ENCODE data around the gene CARD19. TPM values are rescaled to one million over a fixed set of nuclear protein-coding genes. Genes with fewer than 3 reads are reported as not detected.

Gene CARD19
- total and polyA plus RNA-seq, 9 of the 15 experiments (the other 6 are each of a cell fraction or from before 2014, with no cell fraction given): 0.90 to 34.9 (median 14.6) TPM

GRCh38 chr9:93080406-93080805 is 15.6 kb upstream of the CARD19 start (continued):
- TF ChIP-seq SIX5 (IDR thresholded peaks at IDR 0.05; ENCODE audit: borderline replicate concordance in 1 of 2, insufficient read depth in 1 of 2, low read depth in 1 of 2, low read length in 2 of 2): no peak

- H3K4me2 ChIP-seq (ENCODE audit: insufficient read depth, low read length): no peak overlapping the region
- FAIRE-seq (no peak), DNase-seq (ENCODE audit: extremely low read depth in 1 of 4, low spot score in 3 of 4) (no peak), ATAC-seq (no peak)
- POLR2A ChIA-PET: interaction anchor here (0.8 to 4.4 kb wide), 2 partner anchors 14 to 17 kb away, joined by 3 to 17 read pairs; partner anchors contain the start of gene CARD19
- no peaks in the 10 kb centered on the region for H4K20me1 ChIP-seq (replicated peaks; ENCODE audit: control insufficient read depth, insufficient read depth, low read length)
- CTCF ChIA-PET (ENCODE audit: low intra/inter-chr PET ratio): no interaction called here
- no peaks in the 10 kb centered on the region for H3K27me3 ChIP-seq (ENCODE audit: control insufficient read depth in 2 of 2, insufficient read depth in 2 of 2, low read length in 2 of 2)
- no peak for TF ChIP-seq ZNF224 (CRISPR knock-in tag; IDR thresholded peaks at IDR 0.05)
- TF ChIP-seq PHF21A (IDR thresholded peaks at IDR 0.05; ENCODE audit: borderline replicate concordance, low read depth): no peak
- H3K4me3 ChIP-seq: no peak overlapping the region
- no peaks in the 10 kb centered on the region for H3K9me3 ChIP-seq (replicated peaks; ENCODE audit: control insufficient read depth, insufficient read depth, low read depth, low read length)
- no TSS peak for BruUV-seq (replicated peaks)
- H3K27ac ChIP-seq (ENCODE audit: extremely low read depth, low read depth, low read length): no peak overlapping the region
- no peak overlapping the region for H2AFZ ChIP-seq (ENCODE audit: low read depth, low read length)
- peaks cover 7% of the 10 kb centered on the region; the same call in 2 of the 3 replicates for H3K36me3 ChIP-seq (ENCODE audit: control insufficient read depth, insufficient read depth, low read length)
- intact Hi-C loops (cut with micrococcal nuclease): no loop called here
- no peak overlapping the region for H3K9ac ChIP-seq (ENCODE audit: insufficient read depth in 1 of 2, low read depth in 2 of 2, low read length in 2 of 2)
- no peaks in the 10 kb centered on the region for H3K79me2 ChIP-seq (ENCODE audit: control insufficient read depth, insufficient read depth, low read length)
- peaks cover 2% of the 10 kb centered on the region for H3K9me1 ChIP-seq (ENCODE audit: control insufficient read depth, insufficient read depth, low read length)
- 69% methylated on average over 10 of the region's 10 CpGs for WGBS (ENCODE audit: insufficient coverage, low coverage, missing lambda C conversion rate)
- in situ Hi-C loops (cut with MboI): no loop called here
- H3K4me1 ChIP-seq (replicated peaks in 1 of 2; ENCODE audit: control insufficient read depth in 2 of 2, insufficient read depth in 2 of 2, low read length in 2 of 2): peaks cover 12 to 21% of the 10 kb centered on the region in 2 experiments; a peak in 4 of 5 replicates
Measured at GRCh38 chr9:93081081-93081529, 14.9 kb upstream of the CARD19 start.

GRCh38 chr9:93081931-93082330 is 14.1 kb upstream of the CARD19 start:
- H3K36me3 ChIP-seq (ENCODE audit: control insufficient read depth, insufficient read depth, low read length): peaks cover 7% of the 10 kb centered on the region; the same call in 2 of the 3 replicates
- H3K9me1 ChIP-seq (ENCODE audit: control insufficient read depth, insufficient read depth, low read length): no peaks in the 10 kb centered on the region
- H3K9me3 ChIP-seq (replicated peaks; ENCODE audit: control insufficient read depth, insufficient read depth, low read depth, low read length): no peaks in the 10 kb centered on the region
- no peaks in the 10 kb centered on the region for H4K20me1 ChIP-seq (replicated peaks; ENCODE audit: control insufficient read depth, insufficient read depth, low read length)
- peaks cover 5 to 21% of the 10 kb centered on the region in 2 experiments; a peak in 3 of 5 replicates for H3K4me1 ChIP-seq (replicated peaks in 1 of 2; ENCODE audit: control insufficient read depth in 2 of 2, insufficient read depth in 2 of 2, low read length in 2 of 2)
- H3K4me3 ChIP-seq: no peak overlapping the region
- intact Hi-C loops (cut with micrococcal nuclease): no loop called here
- 76% methylated on average over 3 of the region's 3 CpGs for WGBS (ENCODE audit: insufficient coverage, low coverage, missing lambda C conversion rate)
- no peak overlapping the region for H2AFZ ChIP-seq (ENCODE audit: low read depth, low read length)
- H3K4me2 ChIP-seq (ENCODE audit: insufficient read depth, low read length): no peak overlapping the region
- no peaks in the 10 kb centered on the region for H3K27me3 ChIP-seq (ENCODE audit: control insufficient read depth in 2 of 2, insufficient read depth in 2 of 2, low read length in 2 of 2)
- no peak for ATAC-seq
- ChIA-PET CTCF (ENCODE audit: low intra/inter-chr PET ratio) (no interaction called here), POLR2A (interaction anchor here (4.4 kb wide), 1 partner anchor 14 kb away, joined by 17 read pairs; the partner anchor contains the start of gene CARD19)
- H3K79me2 ChIP-seq (ENCODE audit: control insufficient read depth, insufficient read depth, low read length): no peaks in the 10 kb centered on the region
- H3K9ac ChIP-seq (ENCODE audit: insufficient read depth in 1 of 2, low read depth in 2 of 2, low read length in 2 of 2): no peak overlapping the region
- in situ Hi-C loops (cut with MboI): no loop called here
- H3K27ac ChIP-seq (ENCODE audit: extremely low read depth, low read depth, low read length): no peak overlapping the region
- no peak for FAIRE-seq
- no peak for DNase-seq (ENCODE audit: extremely low read depth in 1 of 4, low spot score in 3 of 4)
- no TSS peak for BruUV-seq (replicated peaks)
- TF ChIP-seq ZNF592 (IDR thresholded peaks at IDR 0.05) (no peak), ZNF175 (CRISPR knock-in tag; IDR thresholded peaks at IDR 0.05; ENCODE audit: low read depth) (no peak), ZNF3 (CRISPR knock-in tag; IDR thresholded peaks at IDR 0.05) (no peak), FOXJ2 (tag; IDR thresholded peaks at IDR 0.05) (no peak), ZNF77 (CRISPR knock-in tag; IDR thresholded peaks at IDR 0.05) (no peak), TBP (optimal IDR thresholded peaks at IDR 0.05; ENCODE audit: low read depth, low read length) (no peak), ZFP30 (CRISPR knock-in tag; IDR thresholded peaks at IDR 0.05; ENCODE audit: borderline replicate concordance) (no peak), ZNF431 (CRISPR knock-in tag; IDR thresholded peaks at IDR 0.05) (no peak)

Data from K562 (cell line).